Mesothelial cell of epicardium (in vitro differentiated cells): ENCODE data around the gene SBK3. TPM values are rescaled to one million over a fixed set of nuclear protein-coding genes. Genes with fewer than 3 reads are reported as not detected.

ENCODE experiments used
- DNase-seq, 2 experiments: peaks; one replicate each; pipeline ENCODE4 v3.0.0; 2021; ENCODE audit warnings: low spot score in 2 of 2; ENCODE audit not compliant: unreplicated experiment in 2 of 2
- H3K27ac Mint-ChIP-seq: 2 replicates; pipeline ENCODE4 v1.8.0; 2021; ENCODE audit warnings: mixed read lengths
- H3K27me3 Mint-ChIP-seq: 2 replicates; pipeline ENCODE4 v1.8.0; 2021; ENCODE audit warnings: low read depth, mixed read lengths
- H3K36me3 Mint-ChIP-seq: 2 replicates; pipeline ENCODE4 v1.8.0; 2021; ENCODE audit warnings: mixed read lengths
- H3K4me1 Mint-ChIP-seq: 2 replicates; pipeline ENCODE4 v1.8.0; 2021; ENCODE audit warnings: mixed read lengths
- H3K4me3 Mint-ChIP-seq: 2 replicates; pipeline ENCODE4 v1.8.0; 2021; ENCODE audit warnings: mild to moderate bottlenecking, moderate library complexity, mixed read lengths
- H3K9me3 Mint-ChIP-seq: 2 replicates; pipeline ENCODE4 v1.8.0; 2021; ENCODE audit warnings: mixed read lengths
- CTCF ChIP-seq: fragments of 200-600 bp; sonication (generic); IDR thresholded peaks from one replicate; pipeline ENCODE4 v1.5.0; 2021; ENCODE audit warnings: antibody characterized with exemption; ENCODE audit not compliant: unreplicated experiment
- total RNA-seq: library from RNA; stranded (reverse); gene quantifications from 3 replicates; pipeline ENCODE4 v1.2.1, GENCODE V29; 2021

SBK3 gene
- total RNA-seq, 1 donor from 2014 or later: not detected

- H3K36me3 Mint-ChIP-seq: no peaks in the 10 kb centered on the region
- no peak overlapping the region for H3K27ac Mint-ChIP-seq
- no peak for TF ChIP-seq CTCF
- no peak overlapping the region for H3K4me3 Mint-ChIP-seq
- H3K9me3 Mint-ChIP-seq: no peaks in the 10 kb centered on the region
- no peak for DNase-seq
- H3K27me3 Mint-ChIP-seq: peaks cover 25% of the 10 kb centered on the region
- no peaks in the 10 kb centered on the region for H3K4me1 Mint-ChIP-seq
These were observed 40.4 kb downstream of the SBK3 start for GRCh38 chr19:55504981-55505380.

- Mint-ChIP-seq H3K4me3 (peak overlapping the region; percentile 51), H3K27ac (no peak overlapping the region), H3K4me1 (peaks cover under 1% of the 10 kb centered on the region), H3K27me3 (peaks cover 24% of the 10 kb centered on the region), H3K9me3 (no peaks in the 10 kb centered on the region), H3K36me3 (no peaks in the 10 kb centered on the region)
- TF ChIP-seq CTCF: peak; percentile 62
- DNase-seq: no peak
These were observed 41.1 kb downstream of the SBK3 start for GRCh38 chr19:55504252-55504603.

GRCh38 chr19:55503502-55504251 is 41.7 kb downstream of the SBK3 start:
- TF ChIP-seq CTCF: peak; percentile 97
- no peaks in the 10 kb centered on the region for H3K9me3 Mint-ChIP-seq
- H3K4me1 Mint-ChIP-seq: peaks cover 6% of the 10 kb centered on the region
- peaks cover 22% of the 10 kb centered on the region for H3K27me3 Mint-ChIP-seq
- DNase-seq: peak; percentile 85 to 96
- no peaks in the 10 kb centered on the region for H3K36me3 Mint-ChIP-seq
- no peak overlapping the region for H3K27ac Mint-ChIP-seq
- peak overlapping the region; percentile 51 for H3K4me3 Mint-ChIP-seq

GRCh38 chr19:55503157-55503501 is 42.2 kb downstream of the SBK3 start:
- H3K9me3 Mint-ChIP-seq: no peaks in the 10 kb centered on the region
- TF ChIP-seq CTCF: no peak
- no peak overlapping the region for H3K4me3 Mint-ChIP-seq
- no peak for DNase-seq
- peaks cover 22% of the 10 kb centered on the region for H3K27me3 Mint-ChIP-seq
- no peaks in the 10 kb centered on the region for H3K36me3 Mint-ChIP-seq
- H3K4me1 Mint-ChIP-seq: peaks cover 10% of the 10 kb centered on the region
- no peak overlapping the region for H3K27ac Mint-ChIP-seq

- Mint-ChIP-seq H3K27me3 (peaks cover 22% of the 10 kb centered on the region), H3K4me1 (peaks cover 11% of the 10 kb centered on the region), H3K9me3 (no peaks in the 10 kb centered on the region), H3K36me3 (no peaks in the 10 kb centered on the region), H3K4me3 (no peak overlapping the region), H3K27ac (no peak overlapping the region)
- no peak for DNase-seq
- no peak for TF ChIP-seq CTCF
These were observed 43.0 kb downstream of the SBK3 start for GRCh38 chr19:55502197-55502952.
